GM23338 (cell line): ENCODE measurements around the gene UST.

Source experiments
- CTCF ChIP-seq, 2 experiments: fragments of 200-600 bp in 1 of 2; sonication (generic) in 1 of 2; conservative IDR thresholded peaks; 2 replicates each; pipeline versions ENCODE4 v1.5.1 to v1.6.1; 2016 to 2017; ENCODE audit warnings: antibody characterized with exemption in 2 of 2, low read depth in 2 of 2, mild to moderate bottlenecking in 2 of 2, moderate library complexity in 1 of 2
- ETS1 ChIP-seq: IDR thresholded peaks from 2 replicates; pipeline ENCODE4 v1.6.1; 2016; ENCODE audit warnings: antibody characterized with exemption
- EZH2 ChIP-seq: fragments of 200-600 bp; sonication (generic); IDR thresholded peaks from one replicate; pipeline ENCODE4 v1.8.0; 2017; ENCODE audit warnings: antibody characterized with exemption, mild to moderate bottlenecking, low read depth; ENCODE audit not compliant: unreplicated experiment
- EZH2phosphoT487 ChIP-seq: fragments of 200-600 bp; sonication (generic); IDR thresholded peaks from one replicate; pipeline ENCODE4 v1.8.1; 2018; ENCODE audit warnings: antibody characterized with exemption; ENCODE audit not compliant: unreplicated experiment
- JUNB ChIP-seq: IDR thresholded peaks from one replicate; pipeline ENCODE4 v1.6.1; 2016; ENCODE audit warnings: antibody characterized with exemption; ENCODE audit not compliant: unreplicated experiment
- NANOG ChIP-seq: IDR thresholded peaks from 2 replicates; pipeline ENCODE4 v1.6.1; 2016; ENCODE audit warnings: antibody characterized with exemption, borderline replicate concordance
- POLR2AphosphoS5 ChIP-seq: IDR thresholded peaks from 2 replicates; pipeline ENCODE4 v1.6.1; 2016; ENCODE audit warnings: antibody characterized with exemption, low read depth
- REST ChIP-seq: IDR thresholded peaks from one replicate; pipeline ENCODE4 v1.6.1; 2018; ENCODE audit warnings: antibody characterized with exemption; ENCODE audit not compliant: unreplicated experiment
- STAT1 ChIP-seq: IDR thresholded peaks from one replicate; pipeline ENCODE4 v1.6.1; 2016; ENCODE audit warnings: antibody characterized with exemption; ENCODE audit not compliant: unreplicated experiment

- TF ChIP-seq EZH2 (no peak), REST (no peak), CTCF (conservative IDR thresholded peaks at IDR 0.05; ENCODE audit: low read depth in 2 of 2) (no peak), NANOG (no peak), POLR2AphosphoS5 (no peak), STAT1 (no peak), ETS1 (no peak), EZH2phosphoT487 (no peak), JUNB (no peak)
Observed at GRCh38 chr6:148824960-148825359, 78.1 kb downstream of the UST start.
